ENCODE data around the gene KIF18B.
A peak's percentile ranks its signal among the peaks of the same experiment; 100 is the strongest.

Gene KIF18B

GRCh38 chr17:44988044-44988942, 40.7 kb upstream of the KIF18B start:
- DNase-seq (ENCODE audit: low read depth) = no peak
- no peak for TF ChIP-seq CTCF (conservative IDR thresholded peaks at IDR 0.05; ENCODE audit: control insufficient read depth, insufficient read depth, low read depth, low read length)
- no peak overlapping the region for H3K4me3 ChIP-seq (ENCODE audit: control insufficient read depth, low read depth, low read length)

- no peak overlapping the region for H3K4me3 ChIP-seq (ENCODE audit: control insufficient read depth, low read depth, low read length)
- DNase-seq (ENCODE audit: low read depth) = no peak
These were observed 36.0 kb upstream of the KIF18B start for GRCh38 chr17:44983563-44983962.

DNA sequence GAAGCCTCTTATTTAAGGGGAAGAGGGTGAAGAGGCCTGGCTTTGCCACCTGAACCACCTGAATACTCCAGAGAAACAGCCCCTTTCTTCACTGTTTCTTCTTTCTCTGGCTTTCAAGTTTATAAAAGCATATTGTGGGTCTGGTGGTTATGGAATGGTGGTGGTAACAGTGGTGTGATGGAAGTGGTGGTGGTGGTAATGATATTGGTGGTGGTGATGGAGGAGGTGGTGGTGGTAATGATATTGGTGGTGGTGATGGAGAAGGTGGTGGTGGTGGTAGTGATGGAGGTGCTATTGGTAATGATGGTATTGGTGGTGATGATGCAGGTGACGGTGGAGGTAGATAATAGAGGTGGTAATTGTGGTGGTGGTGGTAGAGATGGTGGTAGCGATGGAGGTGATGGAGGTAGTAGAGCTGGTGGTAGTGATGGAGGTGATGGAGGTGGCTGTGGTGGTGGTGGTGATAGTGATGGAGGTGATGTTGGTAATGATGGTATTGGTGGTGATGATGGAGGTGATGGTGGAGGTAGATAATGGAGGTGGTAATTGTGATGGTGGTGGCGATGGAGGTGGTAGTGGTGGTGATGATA, 34.6 kb upstream of the KIF18B start:
- H3K4me3 ChIP-seq (ENCODE audit: control insufficient read depth, low read depth, low read length) = no peak overlapping the region
- no peak for TF ChIP-seq CTCF (conservative IDR thresholded peaks at IDR 0.05; ENCODE audit: control insufficient read depth, insufficient read depth, low read depth, low read length)

More at GRCh38 chr17:44983563-44983962, 36.0 kb upstream of the KIF18B start:
- no peak for TF ChIP-seq CTCF (conservative IDR thresholded peaks at IDR 0.05; ENCODE audit: control insufficient read depth, insufficient read depth, low read depth, low read length)

GRCh38 chr17:44981221-44981968, 33.8 kb upstream of the KIF18B start:
- no peak for TF ChIP-seq CTCF (conservative IDR thresholded peaks at IDR 0.05; ENCODE audit: control insufficient read depth, insufficient read depth, low read depth, low read length)
- DNase-seq (ENCODE audit: low read depth) = peak; percentile 81
- H3K4me3 ChIP-seq (ENCODE audit: control insufficient read depth, low read depth, low read length) = no peak overlapping the region

More for the DNA sequence above, 34.6 kb upstream of the KIF18B start:
- no peak for DNase-seq (ENCODE audit: low read depth)

DNA sequence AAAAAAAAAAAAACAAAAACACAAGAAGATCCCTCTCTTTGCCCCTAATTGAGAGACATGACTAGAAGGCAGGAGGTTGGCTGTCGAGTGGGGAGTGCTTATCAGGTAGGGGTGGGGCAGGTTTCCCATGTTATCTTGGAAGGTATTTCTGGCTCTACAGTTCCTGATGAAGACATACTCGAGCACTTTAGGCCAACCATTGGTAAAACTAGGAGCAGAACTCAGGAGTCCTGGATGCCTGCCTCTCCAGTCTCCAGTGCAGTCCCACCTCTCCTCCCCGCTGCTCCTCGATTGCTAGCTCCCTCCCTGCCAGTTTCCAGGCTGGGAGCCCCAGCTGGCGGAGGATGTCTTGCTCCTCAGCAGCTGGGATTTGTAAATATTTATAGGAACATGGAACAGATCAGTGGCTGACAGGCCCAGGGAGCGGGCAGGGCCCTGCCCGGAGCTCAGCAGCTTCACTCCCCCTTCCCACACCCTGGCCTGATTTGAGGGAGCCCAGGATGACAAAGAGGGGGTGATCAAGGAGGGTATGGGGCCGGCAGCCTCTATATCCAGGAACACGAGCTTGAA, 31.9 kb upstream of the KIF18B start:
- no peak for TF ChIP-seq CTCF (conservative IDR thresholded peaks at IDR 0.05; ENCODE audit: control insufficient read depth, insufficient read depth, low read depth, low read length)
- H3K4me3 ChIP-seq (ENCODE audit: control insufficient read depth, low read depth, low read length) = no peak overlapping the region
- no peak for DNase-seq (ENCODE audit: low read depth)

DNA sequence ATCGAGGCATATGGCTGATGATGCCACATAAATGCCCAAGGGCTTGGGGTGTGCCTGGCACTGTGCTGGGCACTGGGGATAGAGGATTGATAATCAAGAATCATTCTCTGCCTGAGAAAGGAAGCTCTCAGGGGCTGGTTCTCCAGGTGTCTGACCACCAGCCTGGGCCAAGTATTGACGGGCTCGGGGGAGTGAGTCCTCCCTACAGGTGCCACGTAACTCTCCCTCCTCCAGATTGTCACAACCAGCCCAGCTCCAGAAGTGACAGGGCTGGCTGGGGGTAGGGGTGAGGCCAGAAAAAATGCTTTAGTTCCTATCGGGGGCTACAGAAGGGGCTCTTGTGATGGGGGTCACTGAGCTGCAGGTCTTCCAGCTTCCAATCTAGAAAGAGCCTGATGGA, 31.2 kb upstream of the KIF18B start:
- DNase-seq (ENCODE audit: low read depth) = no peak
- TF ChIP-seq CTCF (conservative IDR thresholded peaks at IDR 0.05; ENCODE audit: control insufficient read depth, insufficient read depth, low read depth, low read length) = no peak
- H3K4me3 ChIP-seq (ENCODE audit: control insufficient read depth, low read depth, low read length) = no peak overlapping the region
